Fibroblast of the conjunctiva (primary cell): ENCODE results near the gene UBLCP1.
"Not testable (repeated sequence)": the region's sequence is repeated elsewhere in the genome, so short reads cannot be mapped to it uniquely, and the experiment has no call there.

Source experiments
- DNase-seq: peaks from one replicate; pipeline ENCODE4 v3.0.0-alpha.2; 2010; ENCODE audit warnings: low read depth

Gene UBLCP1

DNA sequence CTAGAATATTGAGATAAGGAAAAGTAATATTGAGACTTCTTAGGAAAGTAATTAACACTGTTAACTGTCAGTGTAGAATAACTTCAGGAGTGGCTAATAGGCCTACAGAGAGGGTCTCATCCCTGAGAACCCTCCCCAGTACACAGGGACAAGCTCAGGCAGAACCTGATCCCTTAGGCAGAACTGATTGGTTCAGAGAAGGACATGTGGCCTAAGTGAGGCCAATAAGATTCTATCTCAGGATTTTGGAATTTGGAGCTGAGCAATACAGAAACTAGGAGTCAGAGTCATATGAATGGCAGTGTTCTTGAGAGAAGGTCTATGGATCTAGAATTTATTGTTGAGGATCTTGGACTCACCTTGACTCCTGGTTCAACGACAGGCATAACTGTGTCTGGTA is 10.9 kb upstream of the UBLCP1 start:
- DNase-seq = no peak

DNA sequence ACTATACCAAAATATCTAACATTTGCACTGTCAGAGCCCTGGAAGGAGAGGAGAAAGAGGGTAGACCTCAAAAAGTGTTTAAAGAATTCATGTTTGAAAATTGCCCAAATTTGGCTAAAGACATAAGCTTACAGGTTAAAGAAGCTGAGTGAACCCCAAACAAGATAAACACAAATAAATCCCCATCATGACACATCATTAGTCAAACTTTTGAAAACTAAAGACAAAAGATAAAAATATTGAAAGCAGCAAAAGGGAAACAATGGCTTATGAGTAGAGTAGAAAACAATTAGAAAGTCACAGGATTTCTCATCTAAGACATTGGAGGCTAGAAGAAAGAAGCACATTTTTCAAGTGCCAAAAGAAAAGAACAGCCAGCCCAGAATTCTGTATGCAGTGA is 6.1 kb upstream of the UBLCP1 start:
- no peak for DNase-seq

DNA sequence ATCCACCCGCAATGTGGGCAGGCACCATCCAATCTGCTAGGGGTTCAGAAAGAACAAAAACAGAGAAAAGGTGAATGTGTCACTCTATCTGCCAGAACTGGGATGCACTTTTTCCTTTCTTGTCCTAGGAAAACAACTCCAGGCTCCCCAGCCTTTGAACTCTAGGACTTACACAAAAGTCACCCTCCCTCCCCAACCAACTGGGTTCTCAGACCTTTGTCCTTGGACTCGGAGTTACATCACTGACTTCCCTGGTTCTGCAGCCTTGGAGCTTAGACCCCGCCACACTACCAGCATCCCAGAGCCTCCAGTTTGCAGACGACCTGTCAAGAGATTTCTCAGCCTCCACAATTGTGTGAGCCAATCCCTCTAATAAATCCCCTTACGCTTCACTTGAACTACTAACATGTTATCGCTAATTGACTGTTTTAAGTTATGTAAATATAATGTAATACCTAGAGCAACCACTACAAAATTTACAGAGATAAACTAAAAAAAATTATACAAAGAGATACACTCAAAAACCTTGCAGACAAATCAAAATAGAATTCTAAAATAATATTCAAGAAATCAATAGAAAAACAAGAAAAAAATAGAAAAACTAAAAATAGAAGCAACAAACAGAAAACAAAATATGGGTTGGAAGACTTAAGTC is 5.3 kb upstream of the UBLCP1 start:
- no peak for DNase-seq

DNA sequence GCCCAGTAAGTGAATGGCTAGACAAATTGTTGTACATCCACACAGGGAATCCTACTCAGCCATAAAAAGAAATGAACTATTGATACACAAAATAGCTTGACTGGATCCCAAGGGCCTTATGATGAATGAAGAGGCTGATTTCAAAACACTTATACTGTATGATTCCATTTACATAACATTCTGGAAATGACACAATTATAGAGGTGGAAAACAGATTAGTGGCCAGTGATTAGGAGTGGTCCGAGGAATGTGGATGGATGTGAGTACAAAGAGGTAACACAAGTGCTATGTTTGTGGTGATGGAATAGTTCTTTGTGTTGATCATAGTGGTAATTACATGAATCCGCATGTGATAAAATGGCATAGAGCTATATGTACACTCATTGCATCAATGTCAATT is 4.7 kb upstream of the UBLCP1 start:
- DNase-seq = no peak

DNA sequence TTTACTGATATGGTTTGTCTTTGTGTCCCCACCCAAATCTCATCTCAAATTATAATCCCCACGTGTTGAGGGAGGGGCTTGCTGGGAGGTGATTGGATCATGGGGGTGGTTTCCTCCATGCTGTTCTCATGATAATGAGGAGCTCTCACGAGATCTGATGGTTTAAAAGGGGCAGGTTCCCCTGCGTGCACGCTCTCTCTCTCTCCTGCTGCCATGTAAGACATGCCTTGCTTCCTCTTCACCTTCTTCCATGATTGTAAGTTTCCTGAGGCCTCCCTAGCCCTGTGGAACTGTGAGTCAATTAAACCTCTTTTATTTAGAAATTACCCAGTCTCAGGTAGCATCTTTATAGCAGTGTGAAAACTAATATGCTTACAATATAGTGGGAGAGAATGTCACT is 2.9 kb upstream of the UBLCP1 start:
- DNase-seq = not testable (repeated sequence)

DNA sequence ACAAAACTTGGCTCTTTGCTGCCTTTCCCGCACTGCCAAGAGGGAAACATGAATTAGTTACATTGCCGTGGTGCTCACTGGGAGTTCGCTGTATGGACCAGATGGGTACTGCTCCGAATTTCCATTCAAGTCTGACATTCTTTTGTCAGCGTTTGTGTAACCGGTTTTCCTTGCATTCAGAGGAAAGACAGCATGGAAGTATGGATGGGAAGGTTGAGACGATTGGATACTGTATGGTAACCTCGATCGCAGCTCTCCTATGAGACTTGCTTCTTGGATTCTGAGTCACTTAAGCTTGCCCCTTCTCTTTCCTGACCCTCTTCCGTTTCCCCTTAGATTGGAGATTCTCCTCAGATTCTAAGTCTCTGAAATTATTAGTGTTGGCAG is 625 bp upstream of the UBLCP1 start:
- no peak for DNase-seq

DNA sequence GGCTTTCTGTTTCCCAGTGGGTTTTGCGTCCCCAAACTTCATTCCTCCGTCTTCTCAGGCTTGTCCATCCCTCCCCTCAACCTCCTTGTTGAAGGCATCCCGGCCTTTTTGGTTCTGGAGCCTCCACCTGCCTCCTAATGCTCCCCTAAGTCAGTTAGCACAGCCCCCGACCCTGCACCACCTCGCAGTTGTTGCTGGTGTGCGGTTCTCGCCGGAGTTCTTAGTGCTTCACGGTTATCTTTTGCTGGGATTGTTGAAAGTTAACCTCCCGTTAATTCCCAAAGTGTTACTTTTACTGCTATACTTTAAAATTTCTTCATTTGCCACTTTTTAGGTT is 447 bp downstream of the UBLCP1 start:
- DNase-seq = no peak

DNA sequence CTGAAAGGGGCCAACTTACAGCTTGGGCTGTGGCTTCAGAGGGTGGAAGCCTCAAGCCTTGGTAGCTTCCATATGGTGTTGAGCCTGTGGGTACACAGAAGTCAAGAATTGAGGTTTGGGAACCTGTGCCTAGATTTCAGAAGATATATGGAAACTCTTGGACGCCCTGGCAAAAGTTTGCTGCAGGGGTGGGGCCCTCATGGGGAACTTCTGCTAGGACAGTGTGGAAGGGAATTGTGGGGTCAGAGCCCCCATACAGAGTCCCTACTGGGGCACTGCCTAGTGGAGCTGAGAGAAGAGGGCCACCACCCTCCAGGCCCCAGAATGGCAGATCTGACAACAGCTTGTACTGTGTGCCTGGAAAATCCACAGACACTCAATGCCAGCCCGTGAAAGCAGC is 3.7 kb downstream of the UBLCP1 start:
- not testable (repeated sequence) for DNase-seq

DNA sequence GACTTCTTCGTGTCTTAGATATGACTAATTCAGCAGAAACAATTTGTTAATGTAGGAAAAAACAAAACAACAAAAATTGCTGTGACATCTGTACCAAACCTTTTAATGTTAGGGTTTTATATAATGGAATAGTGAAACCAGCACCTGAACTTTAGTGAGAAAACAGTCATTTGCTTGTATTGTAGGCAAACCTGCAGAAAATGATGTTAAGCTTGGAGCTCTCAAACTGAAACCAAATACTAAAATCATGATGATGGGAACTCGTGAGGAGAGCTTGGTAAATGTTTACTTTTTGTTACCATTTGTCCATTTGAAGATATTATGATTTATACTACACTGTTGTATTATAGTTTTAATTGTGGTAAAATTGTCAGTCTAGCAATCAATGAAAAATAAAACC is 6.6 kb downstream of the UBLCP1 start:
- no peak for DNase-seq

DNA sequence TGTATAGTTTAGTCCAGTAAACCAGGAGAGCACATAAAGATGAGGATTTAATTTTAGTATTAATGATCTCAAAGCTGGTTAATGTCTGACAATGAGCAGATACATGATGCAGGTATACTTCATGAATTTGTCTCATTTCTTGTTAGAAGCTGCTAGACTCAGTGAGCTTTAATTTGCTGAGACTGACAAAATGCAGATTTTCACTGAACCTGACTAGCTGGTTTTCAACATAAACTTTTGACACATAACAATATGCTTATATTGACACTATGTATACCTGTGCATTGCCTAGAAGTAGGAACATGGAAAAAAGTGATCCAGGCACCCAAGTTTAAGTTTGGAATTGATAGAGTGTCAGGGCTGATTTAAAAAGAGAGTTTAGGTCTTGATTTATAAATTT is 10.8 kb downstream of the UBLCP1 start:
- DNase-seq = no peak

DNA sequence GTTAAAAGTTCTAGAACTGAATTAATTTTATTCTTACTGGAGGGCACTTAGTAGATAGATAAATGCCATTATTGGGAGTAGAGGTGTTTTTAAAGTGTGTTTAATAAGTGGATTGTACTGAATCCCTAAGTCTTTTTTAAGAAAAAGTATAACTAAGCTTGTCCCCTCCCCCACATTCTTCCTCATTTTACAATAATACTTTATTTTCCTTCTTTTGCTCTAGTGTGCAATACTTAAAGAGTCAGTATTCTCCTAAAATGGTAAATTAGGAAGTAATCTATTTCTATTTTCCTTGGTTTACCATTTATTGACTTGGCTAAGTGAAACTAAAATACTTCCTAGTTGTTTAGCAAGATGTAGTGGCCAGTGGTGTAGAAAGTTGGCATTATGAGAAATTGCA is 11.6 kb downstream of the UBLCP1 start:
- DNase-seq = no peak

DNA sequence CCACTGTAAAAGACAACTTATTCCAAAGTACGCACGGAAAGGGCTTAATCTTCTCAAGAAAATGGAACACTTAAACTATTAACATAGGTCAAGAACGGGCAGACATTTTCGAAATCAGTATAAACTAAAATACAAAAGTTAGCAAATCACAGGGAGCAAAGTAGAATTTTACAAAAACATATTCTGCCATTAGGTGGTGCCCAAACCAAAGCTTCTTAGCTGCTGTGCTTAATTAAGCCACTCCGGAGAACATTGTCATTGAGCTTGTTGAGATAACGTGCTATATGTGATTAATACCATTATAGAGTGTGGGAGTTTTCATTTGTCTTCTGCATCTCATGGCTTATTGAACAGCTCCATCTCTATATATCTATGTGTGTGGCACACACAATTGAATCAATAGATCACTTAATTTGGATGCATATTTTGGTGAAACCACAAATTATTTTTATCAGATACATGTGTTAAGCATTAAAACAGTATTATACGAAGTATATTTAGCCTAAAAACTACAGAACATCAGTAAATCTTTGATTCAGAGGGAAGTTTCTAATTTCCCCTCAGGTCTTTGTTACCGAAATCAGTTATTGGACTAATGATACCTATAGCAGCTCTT is 23.4 kb downstream of the UBLCP1 start:
- peak; percentile 36 for DNase-seq

DNA sequence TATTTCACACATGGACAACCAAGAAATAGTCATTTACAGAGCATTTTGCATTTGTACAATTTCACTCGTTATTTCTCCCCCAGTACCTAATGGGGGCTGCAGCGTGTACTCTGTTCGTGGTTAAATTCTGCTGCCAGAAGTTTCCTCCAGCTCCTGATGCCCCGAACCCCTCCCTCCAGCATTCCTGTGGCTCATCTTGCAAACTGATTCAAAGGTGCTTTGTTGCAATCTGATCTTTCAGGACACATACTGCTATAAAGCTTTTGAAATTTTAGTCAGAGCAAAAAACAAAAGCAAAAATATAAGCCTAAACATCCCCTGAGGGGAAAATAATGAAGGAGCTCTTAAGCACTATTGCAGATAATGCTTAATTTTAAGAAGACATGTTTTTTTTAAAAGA is 27.7 kb downstream of the UBLCP1 start:
- no peak for DNase-seq

DNA sequence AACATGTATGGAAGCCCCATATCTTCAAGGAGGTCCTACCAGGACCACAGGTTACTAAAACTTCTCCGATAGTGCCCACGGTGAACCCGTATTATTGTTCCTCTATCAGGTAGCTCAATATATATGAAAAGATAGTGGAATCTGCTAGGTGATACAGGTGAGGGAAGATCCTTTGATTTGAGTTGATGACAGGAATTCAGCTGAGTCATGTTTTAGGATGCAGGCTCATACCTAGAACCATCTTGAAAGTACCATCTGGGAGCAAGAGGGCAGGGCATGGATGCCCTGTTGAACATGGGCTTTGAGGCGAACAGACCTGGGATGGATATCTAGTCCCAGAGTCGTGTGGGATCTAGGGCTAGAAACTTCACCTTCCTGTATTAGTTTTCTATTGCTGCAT is 31.8 kb downstream of the UBLCP1 start:
- no peak for DNase-seq

DNA sequence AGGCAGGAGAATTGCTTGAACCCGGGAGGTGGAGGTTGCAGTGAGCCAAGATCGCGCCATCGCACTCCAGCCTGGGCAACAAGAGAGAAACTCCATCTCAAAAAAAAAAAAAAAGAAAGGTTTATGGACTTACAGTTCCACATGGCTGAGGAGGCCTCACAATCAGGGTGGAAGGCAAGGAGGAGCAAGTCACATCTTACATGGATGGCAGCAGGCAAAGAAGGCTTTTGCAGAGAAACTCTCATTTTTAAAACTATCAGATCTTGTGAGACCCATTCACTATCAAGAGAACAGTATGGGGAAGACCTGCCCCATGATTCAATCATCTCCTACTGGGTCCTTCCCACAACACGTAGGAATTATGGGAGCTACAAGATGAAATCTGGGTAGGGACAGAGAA is 34.2 kb downstream of the UBLCP1 start:
- DNase-seq = not testable (repeated sequence)

DNA sequence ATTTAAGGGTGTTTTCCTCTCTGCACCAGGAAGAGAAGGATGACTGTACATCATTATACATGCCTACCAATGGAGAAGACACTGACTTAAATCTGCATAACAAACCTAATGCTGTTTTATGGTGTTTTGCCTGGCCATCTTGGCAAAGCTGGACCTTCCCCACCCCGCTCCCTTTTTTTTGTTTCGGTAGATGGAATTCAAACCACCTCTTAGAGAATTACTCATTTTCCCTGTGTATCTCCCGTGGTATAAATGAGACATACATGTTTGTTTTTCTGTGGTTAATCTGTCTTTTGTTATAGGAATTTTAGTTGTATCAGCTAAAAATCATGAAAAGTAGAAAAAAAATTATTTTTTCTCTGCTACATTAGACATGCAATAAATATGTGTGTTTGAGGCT is 38.4 kb downstream of the UBLCP1 start:
- no peak for DNase-seq

DNA sequence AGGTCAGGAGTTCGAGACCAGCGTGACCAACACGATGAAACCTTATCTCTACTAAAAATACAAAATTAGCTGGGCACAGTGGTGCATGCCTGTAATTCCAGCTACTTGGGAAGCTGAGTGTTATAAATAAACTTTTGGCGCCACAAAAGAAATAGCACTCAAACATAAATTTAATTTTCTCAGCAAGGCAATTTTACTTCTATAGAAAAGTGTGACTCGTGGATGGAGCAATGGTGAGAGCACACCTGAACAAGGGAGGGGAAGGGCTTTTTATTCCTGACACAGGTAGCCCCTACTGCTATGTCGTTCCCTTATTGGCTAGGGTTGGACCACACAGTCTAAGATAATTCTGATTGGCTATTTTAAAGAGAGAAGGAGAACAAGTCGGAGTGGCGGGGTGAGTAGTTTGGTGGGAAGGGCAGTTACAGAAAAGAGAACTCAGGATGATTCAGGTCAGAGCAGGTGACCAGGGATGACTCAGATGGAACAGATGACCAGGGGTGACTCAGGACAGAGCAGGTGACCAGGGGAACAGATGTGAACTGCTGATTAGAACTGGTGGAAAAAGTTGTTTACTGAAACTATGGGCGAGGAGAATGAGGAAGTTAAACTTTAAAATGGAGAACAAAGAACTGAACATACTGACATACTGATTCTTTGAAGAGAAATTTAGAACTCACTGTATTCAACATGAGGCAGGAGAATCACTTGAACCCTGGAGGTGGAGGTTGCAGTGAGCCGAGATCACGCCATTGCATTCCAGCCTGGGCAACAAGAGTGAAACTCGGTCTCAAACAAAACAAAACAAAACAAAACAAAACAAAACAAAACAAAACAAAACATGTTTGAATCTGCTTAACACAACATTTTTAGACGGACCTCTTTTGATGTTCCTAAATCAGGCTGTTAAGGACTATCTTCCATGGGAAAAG is 39.1 kb downstream of the UBLCP1 start:
- DNase-seq = not testable (repeated sequence)

DNA sequence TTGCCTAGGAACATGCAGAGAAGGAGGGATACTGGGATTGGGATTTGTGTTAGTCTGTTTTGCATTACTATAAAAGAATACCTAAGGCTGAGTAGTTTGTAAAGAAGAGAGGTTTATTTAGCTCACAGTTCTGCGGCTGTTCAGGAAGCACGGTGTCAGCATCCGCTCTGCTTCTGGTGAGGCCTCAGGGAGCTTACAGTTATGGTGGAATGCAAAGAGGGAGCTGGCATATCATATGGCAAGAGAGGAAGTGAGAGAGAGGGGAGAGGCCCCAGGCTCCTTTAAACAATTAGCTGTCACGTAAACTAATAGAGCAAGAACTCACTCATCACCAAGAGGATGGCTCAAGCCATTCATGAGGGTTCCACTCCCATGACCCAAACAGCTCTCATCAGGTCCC is 40.2 kb downstream of the UBLCP1 start:
- no peak for DNase-seq

DNA sequence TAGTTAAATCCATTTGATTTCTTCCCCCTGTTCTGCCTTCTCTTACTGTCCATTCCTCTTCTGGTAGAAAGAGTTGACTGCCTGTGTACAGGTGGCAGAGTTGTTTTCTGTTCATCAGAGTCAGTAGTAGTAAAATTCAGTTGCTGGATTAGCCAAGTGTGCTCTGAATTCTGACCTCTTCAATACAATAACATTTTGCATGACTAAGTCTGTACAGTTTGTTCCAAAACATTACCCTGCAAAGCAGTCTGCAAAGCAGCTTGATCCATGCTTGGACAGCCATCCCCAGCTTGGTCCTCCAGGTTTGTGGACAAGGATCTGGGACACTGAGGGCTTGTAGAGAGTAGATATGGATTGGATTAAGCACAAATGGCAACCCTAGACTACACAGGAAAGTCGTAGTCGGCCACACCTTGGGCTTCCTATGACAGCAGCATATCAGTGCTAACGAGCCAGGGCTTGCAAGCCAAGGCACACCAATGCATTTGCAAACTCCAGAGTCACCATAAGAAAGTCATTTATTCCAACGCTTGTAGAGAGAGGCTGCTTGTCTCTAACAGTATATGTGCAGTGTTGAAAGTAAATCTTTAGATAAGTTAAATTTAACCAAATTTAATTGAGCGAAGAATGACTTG is 42.0 kb downstream of the UBLCP1 start:
- peak; percentile 6 for DNase-seq

DNA sequence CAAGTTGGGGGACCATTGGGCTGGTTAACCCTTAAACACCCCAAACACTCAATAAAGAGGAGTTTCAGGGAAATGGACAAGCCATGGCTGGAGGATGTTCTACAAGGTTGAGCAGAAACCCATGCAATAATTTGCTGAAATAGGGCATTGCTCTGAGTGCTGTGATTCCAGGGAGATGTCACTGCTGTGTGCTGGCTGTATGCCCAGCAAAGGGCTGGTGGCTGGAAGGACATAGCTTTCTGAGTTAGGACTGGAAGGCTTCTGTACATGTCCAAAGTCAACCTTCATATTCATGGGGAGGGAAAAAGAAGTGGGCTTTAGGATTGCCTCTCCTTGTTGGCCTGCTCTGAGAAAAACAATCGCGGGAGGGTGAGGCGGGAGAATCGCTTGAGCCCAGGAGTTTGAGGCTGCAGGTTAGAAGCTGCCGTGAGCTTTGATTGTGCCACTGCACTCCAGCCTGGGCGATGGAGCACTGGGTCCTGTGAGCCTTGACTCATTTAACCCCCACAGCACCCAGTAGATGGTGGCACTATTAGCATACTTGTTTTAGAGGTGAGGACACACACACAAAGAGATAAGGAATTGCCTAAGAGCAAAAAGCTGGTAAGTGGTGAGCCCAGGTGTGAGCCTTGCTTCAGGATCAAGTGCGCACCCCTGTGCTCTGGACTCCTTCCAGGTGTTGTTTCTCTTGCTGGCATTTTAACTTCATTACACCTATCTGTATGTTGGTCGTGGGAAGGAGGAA is 46.8 kb downstream of the UBLCP1 start:
- no peak for DNase-seq

DNA sequence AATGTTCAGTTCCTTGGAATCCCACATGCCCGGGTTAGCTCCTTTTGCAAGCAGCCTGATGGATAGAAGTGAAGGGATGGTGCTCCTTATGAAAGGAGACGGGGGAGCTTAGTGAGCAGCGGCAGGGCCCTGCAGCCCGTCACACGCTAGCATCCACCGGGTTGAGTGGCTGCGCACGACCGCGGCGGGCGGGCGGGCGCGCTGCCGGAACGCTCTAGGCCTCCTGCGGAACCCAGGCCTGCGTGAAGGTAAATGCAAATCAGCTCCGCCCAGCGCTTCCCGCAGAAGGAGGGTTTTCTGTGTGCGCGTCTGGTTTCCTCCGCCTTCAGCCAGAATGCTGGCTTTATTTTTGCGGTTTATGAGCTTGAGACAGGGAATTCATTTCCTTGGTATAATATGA is 47.4 kb downstream of the UBLCP1 start:
- DNase-seq = no peak

DNA sequence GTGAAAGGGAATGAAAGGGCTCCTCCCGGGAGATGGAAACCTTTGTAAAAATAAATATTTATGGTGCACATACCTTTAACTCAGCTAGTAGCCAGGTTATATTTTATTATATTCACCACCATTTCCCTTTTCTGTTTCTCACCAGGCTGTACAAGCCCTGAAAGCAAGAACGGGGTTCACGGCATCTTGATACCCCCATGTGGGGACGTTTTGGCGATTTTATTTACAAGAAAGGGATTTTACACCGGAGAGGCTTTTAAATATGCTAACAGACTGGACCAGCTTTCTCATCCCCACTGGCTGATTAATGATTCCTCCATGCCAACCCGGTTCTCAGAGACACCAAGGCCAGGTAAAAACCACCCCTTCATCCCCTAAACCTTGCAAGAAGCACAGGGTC is 48.0 kb downstream of the UBLCP1 start:
- no peak for DNase-seq
